Astrocyte of the cerebellum (primary cell): ENCODE results near the gene TLE3.

Source experiments
- DNase-seq: peaks from one replicate; pipeline ENCODE4 v3.0.0-alpha.2; 2011; ENCODE audit warnings: low read depth
- H3K4me3 ChIP-seq: 2 replicates; pipeline ENCODE4 v1.5.1; 2011; ENCODE audit warnings: mild to moderate bottlenecking, low read depth, low read length, moderate library complexity
- CTCF ChIP-seq: IDR thresholded peaks from 2 replicates; pipeline ENCODE4 v1.5.1; 2012; ENCODE audit warnings: low read length, low read depth, moderate library complexity, mild to moderate bottlenecking; ENCODE audit errors: missing control alignments
- in situ Hi-C: cut with HindIII; loops from 2 replicates; pipeline ENCODE4 v1.10.0; 2017; ENCODE audit warnings: low sequenced_read_pairs

TLE3 gene

GRCh38 chr15:70099967-70100473 is 2.3 kb upstream of the TLE3 start:
- no peak for DNase-seq
- no peak overlapping the region for H3K4me3 ChIP-seq
- in situ Hi-C loops, result no loop called here
- no peak for TF ChIP-seq CTCF

GRCh38 chr15:70099167-70099966 is 1.6 kb upstream of the TLE3 start:
- DNase-seq, result peak; percentile 98
- TF ChIP-seq CTCF, result no peak
- in situ Hi-C loops, result no loop called here
- H3K4me3 ChIP-seq, result peak overlapping the region; percentile 44

GRCh38 chr15:70098461-70099166 is 897 bp upstream of the TLE3 start:
- in situ Hi-C loops, result no loop called here
- no peak for DNase-seq
- peak overlapping the region; percentile 44 for H3K4me3 ChIP-seq
- no peak for TF ChIP-seq CTCF

GRCh38 chr15:70098153-70098460 is 390 bp upstream of the TLE3 start:
- in situ Hi-C loops, result no loop called here
- no peak for DNase-seq
- no peak for TF ChIP-seq CTCF
- peak overlapping the region; percentile 83 for H3K4me3 ChIP-seq

GRCh38 chr15:70097063-70097320 is 725 bp downstream of the TLE3 start:
- DNase-seq, result no peak
- H3K4me3 ChIP-seq, result peak overlapping the region; percentile 83
- no peak for TF ChIP-seq CTCF
- in situ Hi-C loops, result no loop called here

- no peak for TF ChIP-seq CTCF
- DNase-seq, result no peak
These were observed 1.3 kb downstream of the TLE3 start for GRCh38 chr15:70096215-70097062.

More at GRCh38 chr15:70096215-70097062, 1.3 kb downstream of the TLE3 start:
- in situ Hi-C loops, result no loop called here
- peak overlapping the region; percentile 83 for H3K4me3 ChIP-seq
